GM23338 (cell line): ENCODE data around the gene FAM120A. TPM values are rescaled to one million over a fixed set of nuclear protein-coding genes. Genes with fewer than 3 reads are reported as not detected.

Experiments
- ATAC-seq: fragments of 200-7000 bp; cut with Tn5 transposase; 3 replicates; pipeline ENCODE4 v1.9.1; 2020
- DNase-seq: peaks from one replicate; pipeline ENCODE4 v3.0.0-alpha.2; 2015; ENCODE audit warnings: low spot score
- H2AFZ ChIP-seq: fragments of 200-600 bp; sonication (generic); 2 replicates; pipeline ENCODE4 v1.8.0; 2016; ENCODE audit warnings: antibody characterized with exemption, mild to moderate bottlenecking, moderate library complexity
- H3F3A ChIP-seq: fragments of 200-600 bp; sonication (generic); replicated peaks from 2 replicates; pipeline ENCODE4 v1.8.0; 2017; ENCODE audit warnings: antibody characterized with exemption, mixed run types, low read depth
- H3K27ac ChIP-seq: fragments of 200-600 bp; sonication (generic); 2 replicates; pipeline ENCODE4 v1.6.1; 2016; ENCODE audit warnings: low read depth
- H3K27me3 ChIP-seq: fragments of 200-600 bp; sonication (generic); 2 replicates; pipeline ENCODE4 v1.8.0; 2016; ENCODE audit warnings: mild to moderate bottlenecking, mixed run types, moderate library complexity; ENCODE audit not compliant: insufficient read depth
- H3K36me3 ChIP-seq: fragments of 200-600 bp; sonication (generic); 2 replicates; pipeline ENCODE4 v1.8.0; 2016; ENCODE audit warnings: mild to moderate bottlenecking; ENCODE audit not compliant: insufficient read depth
- H3K4me1 ChIP-seq: fragments of 200-600 bp; sonication (generic); 2 replicates; pipeline ENCODE4 v1.8.0; 2016; ENCODE audit warnings: mild to moderate bottlenecking, moderate library complexity; ENCODE audit not compliant: insufficient read depth
- H3K4me2 ChIP-seq: fragments of 200-600 bp; sonication (generic); 2 replicates; pipeline ENCODE4 v1.7.1; 2017; ENCODE audit warnings: mixed run types
- H3K4me3 ChIP-seq: fragments of 200-600 bp; sonication (generic); 2 replicates; pipeline ENCODE4 v1.6.1; 2016; ENCODE audit warnings: mixed run types
- H3K79me2 ChIP-seq: fragments of 200-600 bp; sonication (generic); replicated peaks from 2 replicates; pipeline ENCODE4 v1.8.0; 2017; ENCODE audit warnings: mild to moderate bottlenecking; ENCODE audit not compliant: insufficient read depth
- H3K9me2 ChIP-seq: fragments of 200-600 bp; sonication (generic); 2 replicates; pipeline ENCODE4 v1.8.0; 2017; ENCODE audit not compliant: insufficient read depth
- H4K20me1 ChIP-seq: fragments of 200-600 bp; sonication (generic); replicated peaks from 2 replicates; pipeline ENCODE4 v1.8.0; 2017; ENCODE audit warnings: mild to moderate bottlenecking; ENCODE audit not compliant: insufficient read depth
- H3K27ac Mint-ChIP-seq: 2 replicates; pipeline ENCODE4 v1.8.0; 2020; ENCODE audit warnings: inconsistent platforms, mild to moderate bottlenecking, moderate library complexity, mixed read lengths
- H3K27me3 Mint-ChIP-seq: 3 replicates; pipeline ENCODE4 v1.8.0; 2022; ENCODE audit warnings: low read depth, mild to moderate bottlenecking, moderate library complexity, mixed read lengths, inconsistent platforms; ENCODE audit not compliant: insufficient read depth, poor library complexity
- H3K36me3 Mint-ChIP-seq: 3 replicates; pipeline ENCODE4 v1.8.0; 2021; ENCODE audit warnings: low read depth, mild to moderate bottlenecking, inconsistent platforms, moderate library complexity, mixed read lengths
- H3K4me1 Mint-ChIP-seq: 3 replicates; pipeline ENCODE4 v1.8.0; 2020; ENCODE audit warnings: mild to moderate bottlenecking, inconsistent platforms, mixed read lengths
- H3K4me3 Mint-ChIP-seq: 3 replicates; pipeline ENCODE4 v1.8.0; 2021; ENCODE audit warnings: moderate library complexity, mild to moderate bottlenecking, inconsistent platforms, mixed read lengths
- H3K9me3 Mint-ChIP-seq: 3 replicates; pipeline ENCODE4 v1.8.0; 2020; ENCODE audit warnings: moderate library complexity, mild to moderate bottlenecking, inconsistent platforms, mixed read lengths
- CREB1 ChIP-seq: fragments of 250-450 bp; sonication (Bioruptor Pico); IDR thresholded peaks from 2 replicates; pipeline ENCODE4 v1.5.0; 2020; ENCODE audit warnings: low read depth, mild to moderate bottlenecking, moderate library complexity
- ETS1 ChIP-seq: IDR thresholded peaks from 2 replicates; pipeline ENCODE4 v1.6.1; 2016; ENCODE audit warnings: antibody characterized with exemption
- EZH2 ChIP-seq: fragments of 200-600 bp; sonication (generic); IDR thresholded peaks from one replicate; pipeline ENCODE4 v1.8.0; 2017; ENCODE audit warnings: antibody characterized with exemption, mild to moderate bottlenecking, low read depth; ENCODE audit not compliant: unreplicated experiment
- EZH2phosphoT487 ChIP-seq: fragments of 200-600 bp; sonication (generic); IDR thresholded peaks from one replicate; pipeline ENCODE4 v1.8.1; 2018; ENCODE audit warnings: antibody characterized with exemption; ENCODE audit not compliant: unreplicated experiment
- JUNB ChIP-seq: IDR thresholded peaks from one replicate; pipeline ENCODE4 v1.6.1; 2016; ENCODE audit warnings: antibody characterized with exemption; ENCODE audit not compliant: unreplicated experiment
- NANOG ChIP-seq: IDR thresholded peaks from 2 replicates; pipeline ENCODE4 v1.6.1; 2016; ENCODE audit warnings: antibody characterized with exemption, borderline replicate concordance
- POLR2AphosphoS5 ChIP-seq: IDR thresholded peaks from 2 replicates; pipeline ENCODE4 v1.6.1; 2016; ENCODE audit warnings: antibody characterized with exemption, low read depth
- STAT1 ChIP-seq: IDR thresholded peaks from one replicate; pipeline ENCODE4 v1.6.1; 2016; ENCODE audit warnings: antibody characterized with exemption; ENCODE audit not compliant: unreplicated experiment
- ZNF114 ChIP-seq: fragments of 250-450 bp; sonication (Bioruptor Pico); IDR thresholded peaks from 2 replicates; pipeline ENCODE4 v1.5.0; 2020; ENCODE audit warnings: mild to moderate bottlenecking, moderate library complexity
- ZNF331 ChIP-seq: fragments of 250-450 bp; sonication (Bioruptor Pico); IDR thresholded peaks from 2 replicates; pipeline ENCODE4 v1.5.0; 2020; ENCODE audit warnings: low read depth, mild to moderate bottlenecking, moderate library complexity
- polyA plus RNA-seq: library from polyadenylated mRNA; unstranded; fragments of >200 nt; fragmentation: Nextera tagmentation; extraction: Ambion mirVana; gene quantifications from 2 replicates; pipeline ENCODE4 v1.2.1, GENCODE V29; 2016
- total RNA-seq: library from RNA; depleted of rRNA; stranded (reverse); fragments of >200 nt; shearing (Covaris generic); gene quantifications from 2 replicates; pipeline ENCODE4 v1.2.3, GENCODE V29; 2014
- TF ChIP-seq, protein P1 (sequence below), 2 experiments: fragments of 200-600 bp in 1 of 2; sonication (generic) in 1 of 2; conservative IDR thresholded peaks; 2 replicates each; pipeline versions ENCODE4 v1.5.1 to v1.6.1; 2016 to 2017; ENCODE audit warnings: antibody characterized with exemption in 2 of 2, low read depth in 2 of 2, mild to moderate bottlenecking in 2 of 2, moderate library complexity in 1 of 2
- TF ChIP-seq, protein P2 (sequence below): IDR thresholded peaks from one replicate; pipeline ENCODE4 v1.6.1; 2018; ENCODE audit warnings: antibody characterized with exemption; ENCODE audit not compliant: unreplicated experiment
- TF ChIP-seq, protein P3 (sequence below): fragments of 250-450 bp; sonication (Bioruptor Pico); IDR thresholded peaks from 2 replicates; pipeline ENCODE4 v1.5.0; 2020; ENCODE audit warnings: mild to moderate bottlenecking, moderate library complexity

Gene FAM120A
- total and polyA plus RNA-seq, 2 experiments from 2014 or later: 28.2 to 52.5 TPM

- Histone ChIP-seq H3K4me1 (no peaks in the 10 kb centered on the region), H3K9me2 (no peaks in the 10 kb centered on the region), H3K4me3 (no peak overlapping the region), H3K27me3 (no peaks in the 10 kb centered on the region), H3K36me3 (no peaks in the 10 kb centered on the region), H4K20me1 (no peaks in the 10 kb centered on the region), H3K79me2 (no peaks in the 10 kb centered on the region), H3K4me2 (no peak overlapping the region), H3K27ac (no peak overlapping the region), H2AFZ (no peak overlapping the region), H3F3A (no peaks in the 10 kb centered on the region)
- peaks cover 13% of the 10 kb centered on the region; the same call in 2 of the 3 replicates for H3K9me3 Mint-ChIP-seq
- H3K36me3 Mint-ChIP-seq: peaks cover 7% of the 10 kb centered on the region
- H3K27ac Mint-ChIP-seq: no peak overlapping the region
- DNase-seq: no peak
- no peak overlapping the region for H3K4me3 Mint-ChIP-seq
- peaks cover 7% of the 10 kb centered on the region for H3K27me3 Mint-ChIP-seq
- TF ChIP-seq POLR2AphosphoS5 (no peak), NANOG (no peak), ETS1 (no peak), ZNF114 (CRISPR knock-in tag) (no peak), JUNB (no peak), EZH2 (no peak), ZNF331 (CRISPR knock-in tag) (no peak), CREB1 (CRISPR knock-in tag) (no peak), EZH2phosphoT487 (no peak), STAT1 (no peak)
- TF ChIP-seq, protein P1, sequence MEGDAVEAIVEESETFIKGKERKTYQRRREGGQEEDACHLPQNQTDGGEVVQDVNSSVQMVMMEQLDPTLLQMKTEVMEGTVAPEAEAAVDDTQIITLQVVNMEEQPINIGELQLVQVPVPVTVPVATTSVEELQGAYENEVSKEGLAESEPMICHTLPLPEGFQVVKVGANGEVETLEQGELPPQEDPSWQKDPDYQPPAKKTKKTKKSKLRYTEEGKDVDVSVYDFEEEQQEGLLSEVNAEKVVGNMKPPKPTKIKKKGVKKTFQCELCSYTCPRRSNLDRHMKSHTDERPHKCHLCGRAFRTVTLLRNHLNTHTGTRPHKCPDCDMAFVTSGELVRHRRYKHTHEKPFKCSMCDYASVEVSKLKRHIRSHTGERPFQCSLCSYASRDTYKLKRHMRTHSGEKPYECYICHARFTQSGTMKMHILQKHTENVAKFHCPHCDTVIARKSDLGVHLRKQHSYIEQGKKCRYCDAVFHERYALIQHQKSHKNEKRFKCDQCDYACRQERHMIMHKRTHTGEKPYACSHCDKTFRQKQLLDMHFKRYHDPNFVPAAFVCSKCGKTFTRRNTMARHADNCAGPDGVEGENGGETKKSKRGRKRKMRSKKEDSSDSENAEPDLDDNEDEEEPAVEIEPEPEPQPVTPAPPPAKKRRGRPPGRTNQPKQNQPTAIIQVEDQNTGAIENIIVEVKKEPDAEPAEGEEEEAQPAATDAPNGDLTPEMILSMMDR (conservative IDR thresholded peaks at IDR 0.05; ENCODE audit: low read depth in 2 of 2): no peak
- TF ChIP-seq, protein P2, sequence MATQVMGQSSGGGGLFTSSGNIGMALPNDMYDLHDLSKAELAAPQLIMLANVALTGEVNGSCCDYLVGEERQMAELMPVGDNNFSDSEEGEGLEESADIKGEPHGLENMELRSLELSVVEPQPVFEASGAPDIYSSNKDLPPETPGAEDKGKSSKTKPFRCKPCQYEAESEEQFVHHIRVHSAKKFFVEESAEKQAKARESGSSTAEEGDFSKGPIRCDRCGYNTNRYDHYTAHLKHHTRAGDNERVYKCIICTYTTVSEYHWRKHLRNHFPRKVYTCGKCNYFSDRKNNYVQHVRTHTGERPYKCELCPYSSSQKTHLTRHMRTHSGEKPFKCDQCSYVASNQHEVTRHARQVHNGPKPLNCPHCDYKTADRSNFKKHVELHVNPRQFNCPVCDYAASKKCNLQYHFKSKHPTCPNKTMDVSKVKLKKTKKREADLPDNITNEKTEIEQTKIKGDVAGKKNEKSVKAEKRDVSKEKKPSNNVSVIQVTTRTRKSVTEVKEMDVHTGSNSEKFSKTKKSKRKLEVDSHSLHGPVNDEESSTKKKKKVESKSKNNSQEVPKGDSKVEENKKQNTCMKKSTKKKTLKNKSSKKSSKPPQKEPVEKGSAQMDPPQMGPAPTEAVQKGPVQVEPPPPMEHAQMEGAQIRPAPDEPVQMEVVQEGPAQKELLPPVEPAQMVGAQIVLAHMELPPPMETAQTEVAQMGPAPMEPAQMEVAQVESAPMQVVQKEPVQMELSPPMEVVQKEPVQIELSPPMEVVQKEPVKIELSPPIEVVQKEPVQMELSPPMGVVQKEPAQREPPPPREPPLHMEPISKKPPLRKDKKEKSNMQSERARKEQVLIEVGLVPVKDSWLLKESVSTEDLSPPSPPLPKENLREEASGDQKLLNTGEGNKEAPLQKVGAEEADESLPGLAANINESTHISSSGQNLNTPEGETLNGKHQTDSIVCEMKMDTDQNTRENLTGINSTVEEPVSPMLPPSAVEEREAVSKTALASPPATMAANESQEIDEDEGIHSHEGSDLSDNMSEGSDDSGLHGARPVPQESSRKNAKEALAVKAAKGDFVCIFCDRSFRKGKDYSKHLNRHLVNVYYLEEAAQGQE: no peak
- TF ChIP-seq, protein P3, sequence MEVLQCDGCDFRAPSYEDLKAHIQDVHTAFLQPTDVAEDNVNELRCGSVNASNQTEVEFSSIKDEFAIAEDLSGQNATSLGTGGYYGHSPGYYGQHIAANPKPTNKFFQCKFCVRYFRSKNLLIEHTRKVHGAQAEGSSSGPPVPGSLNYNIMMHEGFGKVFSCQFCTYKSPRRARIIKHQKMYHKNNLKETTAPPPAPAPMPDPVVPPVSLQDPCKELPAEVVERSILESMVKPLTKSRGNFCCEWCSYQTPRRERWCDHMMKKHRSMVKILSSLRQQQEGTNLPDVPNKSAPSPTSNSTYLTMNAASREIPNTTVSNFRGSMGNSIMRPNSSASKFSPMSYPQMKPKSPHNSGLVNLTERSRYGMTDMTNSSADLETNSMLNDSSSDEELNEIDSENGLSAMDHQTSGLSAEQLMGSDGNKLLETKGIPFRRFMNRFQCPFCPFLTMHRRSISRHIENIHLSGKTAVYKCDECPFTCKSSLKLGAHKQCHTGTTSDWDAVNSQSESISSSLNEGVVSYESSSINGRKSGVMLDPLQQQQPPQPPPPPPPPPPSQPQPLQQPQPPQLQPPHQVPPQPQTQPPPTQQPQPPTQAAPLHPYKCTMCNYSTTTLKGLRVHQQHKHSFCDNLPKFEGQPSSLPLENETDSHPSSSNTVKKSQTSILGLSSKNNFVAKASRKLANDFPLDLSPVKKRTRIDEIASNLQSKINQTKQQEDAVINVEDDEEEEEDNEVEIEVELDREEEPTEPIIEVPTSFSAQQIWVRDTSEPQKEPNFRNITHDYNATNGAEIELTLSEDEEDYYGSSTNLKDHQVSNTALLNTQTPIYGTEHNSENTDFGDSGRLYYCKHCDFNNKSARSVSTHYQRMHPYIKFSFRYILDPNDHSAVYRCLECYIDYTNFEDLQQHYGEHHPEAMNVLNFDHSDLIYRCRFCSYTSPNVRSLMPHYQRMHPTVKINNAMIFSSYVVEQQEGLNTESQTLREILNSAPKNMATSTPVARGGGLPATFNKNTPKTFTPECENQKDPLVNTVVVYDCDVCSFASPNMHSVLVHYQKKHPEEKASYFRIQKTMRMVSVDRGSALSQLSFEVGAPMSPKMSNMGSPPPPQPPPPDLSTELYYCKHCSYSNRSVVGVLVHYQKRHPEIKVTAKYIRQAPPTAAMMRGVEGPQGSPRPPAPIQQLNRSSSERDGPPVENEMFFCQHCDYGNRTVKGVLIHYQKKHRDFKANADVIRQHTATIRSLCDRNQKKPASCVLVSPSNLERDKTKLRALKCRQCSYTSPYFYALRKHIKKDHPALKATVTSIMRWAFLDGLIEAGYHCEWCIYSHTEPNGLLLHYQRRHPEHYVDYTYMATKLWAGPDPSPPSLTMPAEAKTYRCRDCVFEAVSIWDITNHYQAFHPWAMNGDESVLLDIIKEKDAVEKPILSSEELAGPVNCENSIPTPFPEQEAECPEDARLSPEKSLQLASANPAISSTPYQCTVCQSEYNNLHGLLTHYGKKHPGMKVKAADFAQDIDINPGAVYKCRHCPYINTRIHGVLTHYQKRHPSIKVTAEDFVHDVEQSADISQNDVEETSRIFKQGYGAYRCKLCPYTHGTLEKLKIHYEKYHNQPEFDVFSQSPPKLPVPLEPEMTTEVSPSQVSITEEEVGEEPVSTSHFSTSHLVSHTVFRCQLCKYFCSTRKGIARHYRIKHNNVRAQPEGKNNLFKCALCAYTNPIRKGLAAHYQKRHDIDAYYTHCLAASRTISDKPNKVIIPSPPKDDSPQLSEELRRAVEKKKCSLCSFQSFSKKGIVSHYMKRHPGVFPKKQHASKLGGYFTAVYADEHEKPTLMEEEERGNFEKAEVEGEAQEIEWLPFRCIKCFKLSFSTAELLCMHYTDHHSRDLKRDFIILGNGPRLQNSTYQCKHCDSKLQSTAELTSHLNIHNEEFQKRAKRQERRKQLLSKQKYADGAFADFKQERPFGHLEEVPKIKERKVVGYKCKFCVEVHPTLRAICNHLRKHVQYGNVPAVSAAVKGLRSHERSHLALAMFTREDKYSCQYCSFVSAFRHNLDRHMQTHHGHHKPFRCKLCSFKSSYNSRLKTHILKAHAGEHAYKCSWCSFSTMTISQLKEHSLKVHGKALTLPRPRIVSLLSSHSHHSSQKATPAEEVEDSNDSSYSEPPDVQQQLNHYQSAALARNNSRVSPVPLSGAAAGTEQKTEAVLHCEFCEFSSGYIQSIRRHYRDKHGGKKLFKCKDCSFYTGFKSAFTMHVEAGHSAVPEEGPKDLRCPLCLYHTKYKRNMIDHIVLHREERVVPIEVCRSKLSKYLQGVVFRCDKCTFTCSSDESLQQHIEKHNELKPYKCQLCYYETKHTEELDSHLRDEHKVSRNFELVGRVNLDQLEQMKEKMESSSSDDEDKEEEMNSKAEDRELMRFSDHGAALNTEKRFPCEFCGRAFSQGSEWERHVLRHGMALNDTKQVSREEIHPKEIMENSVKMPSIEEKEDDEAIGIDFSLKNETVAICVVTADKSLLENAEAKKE (CRISPR knock-in tag): no peak
- H3K4me1 Mint-ChIP-seq: no peaks in the 10 kb centered on the region; the same call in 2 of the 3 replicates
- no peak for ATAC-seq
These were observed 28.4 kb upstream of the FAM120A start for GRCh38 chr9:93422977-93423616.
